Measurements from ENCODE around the gene GCLC. TPM values are rescaled to one million over a fixed set of nuclear protein-coding genes. Genes with fewer than 3 reads are reported as not detected.

The GCLC gene
- total RNA-seq, 2 experiments from 2014 or later = 21.0 to 23.8 TPM

- no peaks in the 10 kb centered on the region for H3K27me3 Mint-ChIP-seq
- ChIA-PET CTCF (interaction anchor here (0.6 to 1.4 kb wide), 5 partner anchors 14 to 332 kb away, joined by 3 to 7 read pairs (median 4); no protein-coding TSS in a partner anchor), POLR2A (no interaction called here)
- H3K4me3 Mint-ChIP-seq = no peak overlapping the region
- DNase-seq = no peak
- H3K9me3 Mint-ChIP-seq = no peaks in the 10 kb centered on the region
- no peak overlapping the region for H3K27ac Mint-ChIP-seq
- no peaks in the 10 kb centered on the region for H3K4me1 Mint-ChIP-seq
- H3K36me3 Mint-ChIP-seq (ENCODE audit: low read depth) = peaks cover 9% of the 10 kb centered on the region
These were observed 31.4 kb downstream of the GCLC start for GRCh38 chr6:53513519-53513966.

DNA sequence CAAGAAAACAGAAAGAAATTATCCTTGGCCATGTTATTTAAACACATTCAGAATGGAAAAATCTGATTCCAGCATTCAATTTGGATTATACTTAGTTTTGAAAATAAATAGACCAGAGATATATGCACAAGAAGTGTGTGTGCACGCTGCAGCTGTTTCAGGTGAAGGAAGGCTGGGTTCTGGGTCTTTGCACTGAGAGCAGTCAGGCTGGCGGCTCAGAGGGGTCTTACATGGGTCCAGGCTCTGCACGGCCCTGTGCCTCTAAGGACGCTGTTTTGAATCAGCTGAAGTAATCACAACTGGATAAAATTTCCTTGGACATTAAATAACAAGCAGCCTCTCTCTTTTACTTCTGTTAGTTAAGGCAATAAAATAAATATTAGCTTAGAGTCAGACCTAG is 31.8 kb downstream of the GCLC start:
- Mint-ChIP-seq H3K36me3 (ENCODE audit: low read depth) (peaks cover 9% of the 10 kb centered on the region), H3K4me1 (no peaks in the 10 kb centered on the region), H3K27ac (no peak overlapping the region), H3K9me3 (no peaks in the 10 kb centered on the region), H3K4me3 (no peak overlapping the region), H3K27me3 (no peaks in the 10 kb centered on the region)
- CTCF ChIA-PET = interaction anchor here (0.6 to 1.4 kb wide), 4 partner anchors 15 to 332 kb away, joined by 3 to 7 read pairs (median 4); no protein-coding TSS in a partner anchor
- POLR2A ChIA-PET = no interaction called here
- DNase-seq = no peak

DNA sequence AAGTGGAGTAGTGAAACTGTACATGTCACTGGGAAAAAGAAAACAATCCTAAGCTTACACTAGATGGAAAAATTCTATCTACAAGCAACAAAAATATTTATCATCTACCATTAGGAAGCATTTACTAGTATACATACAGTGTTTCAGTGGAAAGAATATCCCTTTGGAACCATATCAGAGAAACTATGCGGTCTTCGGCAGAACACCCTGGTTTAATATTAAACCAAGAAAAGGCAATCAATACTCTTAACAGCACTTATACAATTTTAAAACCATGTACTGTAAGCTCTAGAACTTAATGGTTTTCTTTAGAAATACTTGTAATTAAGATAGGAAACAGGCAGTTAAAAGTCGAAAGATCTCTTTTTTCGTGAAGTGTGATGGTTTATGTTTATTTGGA is 32.3 kb downstream of the GCLC start:
- Mint-ChIP-seq H3K36me3 (ENCODE audit: low read depth) (peaks cover 9% of the 10 kb centered on the region), H3K27ac (no peak overlapping the region), H3K4me1 (no peaks in the 10 kb centered on the region), H3K27me3 (no peaks in the 10 kb centered on the region), H3K9me3 (no peaks in the 10 kb centered on the region), H3K4me3 (no peak overlapping the region)
- DNase-seq = no peak
- ChIA-PET POLR2A (no interaction called here), CTCF (interaction anchor here (1.4 kb wide), 1 partner anchor 213 kb away, joined by 3 read pairs; no protein-coding TSS in a partner anchor)

DNA sequence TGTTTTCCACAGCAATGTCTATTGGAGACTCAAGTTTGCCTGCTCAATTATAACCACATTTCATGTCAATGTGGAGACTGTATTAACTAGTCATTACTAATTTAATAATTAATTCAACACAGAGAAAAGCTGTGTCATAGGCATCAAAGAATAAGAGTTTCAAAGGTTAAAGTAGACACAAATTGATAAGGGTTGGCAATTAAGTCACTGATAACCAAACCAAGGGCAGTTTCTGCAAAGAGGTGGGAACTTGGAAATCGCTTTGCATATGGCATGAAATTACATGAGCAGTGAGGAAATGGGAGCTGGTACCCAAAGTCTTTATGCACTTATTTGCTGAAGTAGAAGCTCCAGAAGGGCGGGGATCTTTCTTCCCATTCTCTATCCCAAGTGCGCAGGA is 34.2 kb downstream of the GCLC start:
- no peak overlapping the region for H3K27ac Mint-ChIP-seq
- H3K36me3 Mint-ChIP-seq (ENCODE audit: low read depth) = peaks cover 11% of the 10 kb centered on the region
- no peaks in the 10 kb centered on the region for H3K4me1 Mint-ChIP-seq
- no peaks in the 10 kb centered on the region for H3K9me3 Mint-ChIP-seq
- no peaks in the 10 kb centered on the region for H3K27me3 Mint-ChIP-seq
- CTCF ChIA-PET = no interaction called here
- H3K4me3 Mint-ChIP-seq = no peak overlapping the region
- POLR2A ChIA-PET = no interaction called here
- DNase-seq = no peak

DNA sequence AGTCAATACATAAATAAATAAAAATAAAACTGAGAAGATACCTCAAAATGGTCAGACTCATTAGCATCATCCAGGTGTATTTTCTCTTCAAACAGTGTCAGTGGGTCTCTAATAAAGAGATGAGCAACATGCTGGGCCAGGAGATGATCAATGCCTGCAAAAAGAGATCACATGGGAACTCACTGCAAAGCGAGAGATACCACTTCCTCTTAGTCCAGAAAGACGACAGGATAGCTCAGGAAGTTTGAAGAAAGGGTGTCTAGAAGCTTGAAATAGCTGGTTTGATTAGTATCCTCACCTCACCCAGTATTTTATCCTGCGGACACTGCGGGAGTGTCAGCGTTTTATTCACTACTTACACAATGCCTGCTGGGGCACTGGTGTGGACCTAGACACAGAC is 38.0 kb downstream of the GCLC start:
- ChIA-PET CTCF (no interaction called here), POLR2A (no interaction called here)
- DNase-seq = no peak
- Mint-ChIP-seq H3K4me3 (no peak overlapping the region), H3K27me3 (no peaks in the 10 kb centered on the region), H3K9me3 (no peaks in the 10 kb centered on the region), H3K4me1 (no peaks in the 10 kb centered on the region), H3K27ac (no peak overlapping the region), H3K36me3 (ENCODE audit: low read depth) (peaks cover 16% of the 10 kb centered on the region)

GRCh38 chr6:53504512-53504911 is 40.4 kb downstream of the GCLC start:
- ChIA-PET CTCF (interaction anchor here (1.5 kb wide), 1 partner anchor 12 kb away, joined by 3 read pairs; no protein-coding TSS in a partner anchor), POLR2A (no interaction called here)
- peaks cover 18% of the 10 kb centered on the region for H3K36me3 Mint-ChIP-seq (ENCODE audit: low read depth)
- H3K4me1 Mint-ChIP-seq = no peaks in the 10 kb centered on the region
- no peaks in the 10 kb centered on the region for H3K9me3 Mint-ChIP-seq
- H3K27me3 Mint-ChIP-seq = no peaks in the 10 kb centered on the region
- no peak overlapping the region for H3K4me3 Mint-ChIP-seq
- no peak overlapping the region for H3K27ac Mint-ChIP-seq
- DNase-seq = no peak

- ChIA-PET POLR2A (no interaction called here), CTCF (no interaction called here)
- H3K36me3 Mint-ChIP-seq (ENCODE audit: low read depth) = peaks cover 21% of the 10 kb centered on the region
- no peaks in the 10 kb centered on the region for H3K4me1 Mint-ChIP-seq
- H3K4me3 Mint-ChIP-seq = no peak overlapping the region
- H3K9me3 Mint-ChIP-seq = no peaks in the 10 kb centered on the region
- DNase-seq = no peak
- H3K27ac Mint-ChIP-seq = no peak overlapping the region
- H3K27me3 Mint-ChIP-seq = no peaks in the 10 kb centered on the region
These were observed 41.8 kb downstream of the GCLC start for GRCh38 chr6:53503060-53503459.

- POLR2A ChIA-PET = no interaction called here
- Mint-ChIP-seq H3K27ac (no peak overlapping the region), H3K9me3 (no peaks in the 10 kb centered on the region), H3K4me3 (no peak overlapping the region), H3K27me3 (no peaks in the 10 kb centered on the region), H3K36me3 (ENCODE audit: low read depth) (peaks cover 19% of the 10 kb centered on the region), H3K4me1 (no peaks in the 10 kb centered on the region)
- no peak for DNase-seq
- CTCF ChIA-PET = interaction anchor here (0.7 to 0.9 kb wide), 2 partner anchors 8 to 14 kb away, joined by 3 read pairs; no protein-coding TSS in a partner anchor
These were observed 43.5 kb downstream of the GCLC start for GRCh38 chr6:53501432-53501831.

- no peak overlapping the region for H3K4me3 Mint-ChIP-seq
- DNase-seq = no peak
- no peaks in the 10 kb centered on the region for H3K9me3 Mint-ChIP-seq
- no peaks in the 10 kb centered on the region for H3K27me3 Mint-ChIP-seq
- no peaks in the 10 kb centered on the region for H3K4me1 Mint-ChIP-seq
- H3K36me3 Mint-ChIP-seq (ENCODE audit: low read depth) = peaks cover 9% of the 10 kb centered on the region
- CTCF ChIA-PET = interaction anchor here (1.5 kb wide), 1 partner anchor 23 kb away, joined by 4 read pairs; no protein-coding TSS in a partner anchor
- no peak overlapping the region for H3K27ac Mint-ChIP-seq
- POLR2A ChIA-PET = no interaction called here
These were observed 44.8 kb downstream of the GCLC start for GRCh38 chr6:53500095-53500494.

DNA sequence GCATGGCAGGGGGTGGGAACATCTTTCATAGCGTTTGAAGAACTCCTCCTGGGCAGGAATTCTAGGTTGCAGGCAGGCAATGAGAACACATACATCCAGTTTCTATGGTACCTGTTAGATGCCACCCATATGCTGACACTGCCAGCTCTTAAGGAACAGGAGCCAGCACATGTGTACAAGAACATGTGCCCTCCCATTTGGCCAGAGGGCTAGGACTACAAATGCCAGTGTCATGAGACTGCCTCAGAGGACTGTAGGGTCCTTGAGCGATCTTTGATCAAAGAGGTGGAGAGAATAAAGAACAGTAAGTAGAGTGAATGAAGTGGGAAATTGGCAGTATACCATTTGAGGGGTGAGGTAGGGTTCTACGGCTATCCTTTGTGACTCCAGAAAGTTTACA is 45.8 kb downstream of the GCLC start:
- H3K36me3 Mint-ChIP-seq (ENCODE audit: low read depth) = peaks cover 9% of the 10 kb centered on the region
- no peak overlapping the region for H3K27ac Mint-ChIP-seq
- no peaks in the 10 kb centered on the region for H3K4me1 Mint-ChIP-seq
- no peak for DNase-seq
- H3K4me3 Mint-ChIP-seq = no peak overlapping the region
- POLR2A ChIA-PET = no interaction called here
- H3K9me3 Mint-ChIP-seq = no peaks in the 10 kb centered on the region
- H3K27me3 Mint-ChIP-seq = no peaks in the 10 kb centered on the region
- CTCF ChIA-PET = interaction anchor here (1.5 kb wide), 1 partner anchor 24 kb away, joined by 4 read pairs; no protein-coding TSS in a partner anchor

GRCh38 chr6:53498649-53499048 is 46.3 kb downstream of the GCLC start:
- H3K27me3 Mint-ChIP-seq = no peaks in the 10 kb centered on the region
- no peak overlapping the region for H3K27ac Mint-ChIP-seq
- no peak for DNase-seq
- CTCF ChIA-PET = no interaction called here
- H3K9me3 Mint-ChIP-seq = no peaks in the 10 kb centered on the region
- H3K4me1 Mint-ChIP-seq = no peaks in the 10 kb centered on the region
- no peak overlapping the region for H3K4me3 Mint-ChIP-seq
- POLR2A ChIA-PET = no interaction called here
- peaks cover 9% of the 10 kb centered on the region for H3K36me3 Mint-ChIP-seq (ENCODE audit: low read depth)

GRCh38 chr6:53497905-53498304 is 47.0 kb downstream of the GCLC start:
- no peaks in the 10 kb centered on the region for H3K9me3 Mint-ChIP-seq
- H3K27me3 Mint-ChIP-seq = peaks cover 2% of the 10 kb centered on the region
- ChIA-PET CTCF (no interaction called here), POLR2A (no interaction called here)
- no peak overlapping the region for H3K27ac Mint-ChIP-seq
- H3K4me1 Mint-ChIP-seq = peaks cover 4% of the 10 kb centered on the region
- peaks cover 9% of the 10 kb centered on the region for H3K36me3 Mint-ChIP-seq (ENCODE audit: low read depth)
- H3K4me3 Mint-ChIP-seq = no peak overlapping the region
- no peak for DNase-seq

GRCh38 chr6:53496797-53497375 is 48.0 kb downstream of the GCLC start:
- POLR2A ChIA-PET = no interaction called here
- Mint-ChIP-seq H3K27me3 (peaks cover 3% of the 10 kb centered on the region), H3K36me3 (ENCODE audit: low read depth) (peaks cover 9% of the 10 kb centered on the region)

More at GRCh38 chr6:53496797-53497375, 48.0 kb downstream of the GCLC start:
- CTCF ChIA-PET = interaction anchor here (0.6 to 1.4 kb wide), 5 partner anchors 12 to 1053 kb away, joined by 3 to 6 read pairs (median 4); no protein-coding TSS in a partner anchor
- H3K9me3 Mint-ChIP-seq = no peaks in the 10 kb centered on the region
- H3K4me1 Mint-ChIP-seq = peaks cover 5% of the 10 kb centered on the region
- no peak overlapping the region for H3K27ac Mint-ChIP-seq
- H3K4me3 Mint-ChIP-seq = no peak overlapping the region
- no peak for DNase-seq
